HG03060 (cell line): ENCODE measurements around the gene ADGRV1.

Experiments
- ATAC-seq: cut with Tn5 transposase; IDR thresholded peaks from one replicate; pipeline ENCODE4 v1.9.1; 2021; ENCODE audit warnings: low read depth, moderate number of reproducible peaks; ENCODE audit not compliant: unreplicated experiment

Gene ADGRV1

GRCh38 chr5:90855296-90856010 lies 296.9 kb downstream of the ADGRV1 start:
- no peak for ATAC-seq

GRCh38 chr5:90861843-90862586 lies 303.4 kb downstream of the ADGRV1 start:
- no peak for ATAC-seq

GRCh38 chr5:90865180-90865579 lies 306.6 kb downstream of the ADGRV1 start:
- ATAC-seq: no peak

DNA sequence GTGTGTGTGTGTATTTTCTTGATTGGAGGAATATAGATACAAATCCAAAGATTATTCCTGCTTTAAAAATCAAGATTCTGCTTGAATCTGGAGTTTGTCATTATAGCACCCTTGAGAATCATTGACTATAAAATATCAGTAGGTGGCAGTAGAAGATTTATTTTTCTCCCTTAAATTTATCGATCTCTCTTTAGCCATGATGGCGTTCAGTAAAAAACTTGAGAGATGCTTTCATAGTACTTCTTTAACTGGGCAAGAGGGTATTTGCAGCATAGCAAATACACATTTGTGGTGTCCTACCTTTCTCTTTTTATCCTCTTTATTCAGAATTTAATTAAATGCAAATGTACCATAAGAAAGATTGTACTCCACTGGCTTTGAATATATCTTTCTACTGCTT lies 307.7 kb downstream of the ADGRV1 start:
- ATAC-seq: no peak

- no peak for ATAC-seq
Observed at GRCh38 chr5:90866915-90867731, 308.5 kb downstream of the ADGRV1 start.

- ATAC-seq: no peak
Observed at GRCh38 chr5:90868799-90869198, 310.2 kb downstream of the ADGRV1 start.

DNA sequence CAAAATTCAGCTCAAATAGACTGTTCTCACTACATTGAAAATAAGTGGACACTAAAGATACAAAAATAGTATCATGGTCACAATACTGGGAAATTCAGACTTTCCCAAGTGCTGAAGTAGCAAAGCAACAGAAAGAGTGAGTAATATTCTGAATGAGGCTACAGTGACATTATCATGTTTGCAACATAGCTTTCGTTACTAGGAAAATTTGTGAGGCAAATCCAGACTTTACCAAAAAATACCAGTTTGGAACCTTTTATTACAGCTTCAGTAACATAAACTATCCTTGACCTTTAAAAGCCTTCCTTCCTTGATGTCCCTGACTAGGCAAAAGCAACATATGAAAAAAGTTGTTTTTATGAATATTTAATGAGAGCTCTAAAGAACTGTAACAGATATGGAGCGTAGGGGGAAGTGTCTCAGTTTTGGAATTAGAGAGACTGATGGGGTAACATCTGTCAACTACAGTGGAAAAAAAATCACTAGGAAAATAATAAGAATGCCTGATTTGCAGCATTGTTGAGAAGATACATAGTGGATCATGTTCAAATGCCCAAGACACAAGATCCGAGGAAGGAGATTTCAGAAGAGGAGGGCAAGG lies 312.9 kb downstream of the ADGRV1 start:
- no peak for ATAC-seq

DNA sequence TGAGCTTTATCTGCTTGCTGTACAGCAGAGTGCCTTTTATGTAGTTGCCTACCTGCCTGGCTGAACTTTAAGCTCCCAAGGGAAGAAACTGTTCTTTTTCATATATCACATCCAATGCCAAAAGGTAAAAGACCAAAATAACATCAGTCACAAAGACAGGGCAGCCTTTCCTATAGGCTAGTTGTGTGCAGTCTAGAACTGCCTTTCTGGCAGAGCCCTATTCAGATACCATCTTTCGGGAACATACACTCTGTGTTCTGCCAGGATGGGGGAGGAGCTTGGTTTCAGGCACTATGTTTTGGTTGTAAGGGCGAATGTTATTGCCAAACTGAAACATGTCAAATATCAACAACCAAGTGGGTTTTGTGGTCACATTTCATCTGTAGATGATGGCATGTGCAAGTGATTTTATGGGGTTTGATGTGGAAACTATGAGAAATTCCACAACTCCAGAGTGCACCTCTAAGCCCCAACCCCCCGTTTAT lies 314.5 kb downstream of the ADGRV1 start:
- ATAC-seq: no peak

DNA sequence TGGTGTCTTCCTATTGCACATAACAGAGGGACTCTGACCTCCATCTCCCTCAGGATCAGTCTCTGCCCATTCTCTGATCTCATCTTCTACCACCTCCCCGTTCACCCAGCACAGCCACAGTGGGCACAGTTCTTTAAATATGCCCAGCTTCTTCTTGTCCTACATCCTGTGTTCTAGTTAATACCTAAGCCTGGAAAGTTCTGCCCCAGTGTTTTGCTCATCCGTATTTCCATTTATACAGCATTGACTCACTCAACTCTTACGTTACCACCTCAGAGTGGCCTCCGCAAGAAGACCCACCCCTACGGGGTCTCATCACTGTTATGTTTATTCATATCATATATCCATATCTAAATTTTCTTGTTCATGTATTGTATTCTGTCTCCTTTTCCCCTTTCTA lies 315.5 kb downstream of the ADGRV1 start:
- ATAC-seq: no peak

DNA sequence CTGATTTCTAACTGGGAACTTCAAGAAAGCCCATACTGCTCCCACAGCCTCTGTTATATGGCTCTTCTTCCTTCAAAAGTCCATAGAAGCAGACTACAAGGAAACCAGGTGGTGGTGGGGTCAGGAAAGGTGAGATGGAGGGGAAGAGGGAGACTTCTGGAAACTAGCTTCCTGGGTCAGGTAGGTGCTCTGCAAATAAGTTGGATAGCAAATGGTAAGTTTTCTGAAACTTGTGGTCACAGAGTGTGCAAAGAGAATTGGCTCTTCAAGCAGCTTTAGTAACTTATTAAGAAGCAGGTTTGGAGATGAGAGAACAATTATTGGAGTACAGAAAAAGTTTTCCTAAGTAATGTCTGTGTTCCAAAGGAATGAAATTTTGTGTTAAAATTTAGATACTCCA lies 316.9 kb downstream of the ADGRV1 start:
- ATAC-seq: no peak

- no peak for ATAC-seq
Observed at GRCh38 chr5:90876366-90876765, 317.8 kb downstream of the ADGRV1 start.

DNA sequence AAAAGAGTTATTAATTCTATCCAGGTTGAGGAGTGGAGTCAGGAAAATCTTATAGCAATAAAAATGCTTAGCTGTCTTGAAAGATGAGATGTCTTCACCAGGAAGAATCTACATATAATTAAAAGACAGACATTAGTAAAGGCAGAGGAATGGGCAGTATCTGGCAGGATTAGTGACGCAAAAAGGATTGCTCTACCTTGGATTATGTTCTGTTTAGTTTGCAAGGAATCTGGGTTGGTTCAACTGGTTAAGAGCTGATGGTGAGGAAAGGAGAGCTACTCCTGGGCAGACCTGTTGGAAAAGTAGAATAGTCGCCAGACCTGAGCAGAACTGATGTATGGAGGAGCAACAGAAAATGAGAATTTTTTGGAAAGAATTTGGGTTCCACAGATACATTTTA lies 318.5 kb downstream of the ADGRV1 start:
- no peak for ATAC-seq

DNA sequence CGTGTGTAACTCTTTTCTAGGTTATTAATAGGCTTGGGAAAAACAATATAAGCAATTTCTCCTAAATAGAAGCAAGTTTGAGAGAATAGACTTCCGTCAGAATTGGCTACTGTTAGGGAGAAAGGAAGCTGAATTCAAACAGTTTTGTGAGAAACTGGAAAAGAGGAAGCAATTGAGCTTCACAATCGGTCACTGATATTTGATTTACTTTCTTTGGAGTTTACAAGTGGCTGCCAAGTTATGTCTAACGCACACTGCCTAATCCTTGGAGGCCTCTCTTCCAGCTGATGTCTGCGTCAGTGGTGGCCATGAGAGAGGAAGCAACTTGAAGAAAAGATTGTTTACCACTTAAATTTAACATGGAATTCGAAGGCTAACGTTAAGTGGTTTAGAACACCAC lies 319.5 kb downstream of the ADGRV1 start:
- ATAC-seq: no peak

DNA sequence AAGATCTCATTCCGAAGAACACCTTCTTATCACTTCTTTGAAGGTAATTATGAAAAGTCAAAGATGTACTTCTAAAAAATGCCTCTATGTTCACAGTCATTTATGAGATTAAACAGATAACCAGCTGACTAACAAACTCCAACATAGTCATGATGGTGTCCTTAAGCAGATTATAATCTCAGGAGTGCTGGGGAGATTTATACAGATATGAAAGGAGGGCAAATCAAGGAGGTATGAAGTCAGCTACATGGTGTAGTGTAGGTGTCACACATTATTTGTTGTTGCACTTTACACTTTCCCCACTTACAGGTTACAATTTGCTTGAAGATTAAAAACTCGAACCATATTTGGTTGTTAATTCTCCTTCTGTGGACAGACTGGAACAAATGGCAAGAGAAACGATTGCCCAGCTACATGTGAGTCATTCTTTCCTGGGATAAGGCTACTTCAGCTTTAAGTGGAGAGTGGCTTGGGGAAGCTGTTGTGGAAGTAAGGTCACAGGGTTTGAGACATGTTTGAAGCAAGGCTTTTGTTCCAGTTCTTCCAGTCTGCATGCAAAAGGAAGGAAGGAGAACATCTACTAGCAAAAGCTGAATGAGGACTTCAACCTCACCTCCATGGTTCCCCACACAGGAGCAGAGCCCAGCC lies 320.1 kb downstream of the ADGRV1 start:
- no peak for ATAC-seq

DNA sequence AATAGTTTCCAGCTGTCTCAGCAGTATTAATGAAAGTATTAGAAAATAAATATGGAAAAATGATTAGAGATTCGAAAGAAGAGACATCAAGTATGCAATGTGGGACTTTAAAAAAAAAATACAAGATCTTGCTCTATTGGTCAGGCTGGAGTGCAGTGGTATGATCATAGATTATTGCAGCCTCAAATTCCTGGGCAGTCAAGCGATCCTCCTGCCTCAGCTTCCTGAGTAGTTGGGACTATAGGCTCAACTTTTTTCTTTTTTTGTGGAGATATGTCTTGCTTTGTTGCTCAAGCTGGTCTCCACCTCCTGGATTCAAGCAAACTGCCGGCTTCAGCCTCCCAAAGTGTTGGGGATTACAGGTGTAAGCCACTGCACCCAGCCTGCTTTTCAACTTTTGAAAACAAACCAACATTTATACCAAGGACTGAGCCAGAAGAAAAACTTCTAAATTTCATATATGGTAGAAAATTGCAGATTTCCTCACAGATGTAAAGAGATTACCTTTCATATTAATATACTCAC lies 323.1 kb downstream of the ADGRV1 start:
- ATAC-seq: no peak

DNA sequence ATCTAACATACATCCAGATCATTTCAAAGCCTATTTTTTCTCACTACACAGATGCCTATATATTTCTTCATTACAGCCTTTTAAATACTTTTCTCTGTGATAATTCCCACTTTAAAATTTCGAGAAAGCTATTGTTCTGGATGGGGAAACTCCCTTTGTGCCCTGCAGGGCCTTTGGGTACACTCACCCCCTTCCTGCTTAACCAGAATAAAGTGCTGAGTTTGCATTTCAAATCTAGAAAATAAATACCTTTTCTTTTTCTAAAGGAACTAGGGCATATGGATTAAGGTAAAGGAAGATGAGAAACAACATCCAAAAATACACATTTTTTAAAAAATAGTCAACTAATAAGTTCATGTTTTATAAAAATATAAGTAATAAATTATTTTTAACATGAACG lies 323.9 kb downstream of the ADGRV1 start:
- ATAC-seq: no peak

GRCh38 chr5:90885180-90885868 lies 326.7 kb downstream of the ADGRV1 start:
- no peak for ATAC-seq

DNA sequence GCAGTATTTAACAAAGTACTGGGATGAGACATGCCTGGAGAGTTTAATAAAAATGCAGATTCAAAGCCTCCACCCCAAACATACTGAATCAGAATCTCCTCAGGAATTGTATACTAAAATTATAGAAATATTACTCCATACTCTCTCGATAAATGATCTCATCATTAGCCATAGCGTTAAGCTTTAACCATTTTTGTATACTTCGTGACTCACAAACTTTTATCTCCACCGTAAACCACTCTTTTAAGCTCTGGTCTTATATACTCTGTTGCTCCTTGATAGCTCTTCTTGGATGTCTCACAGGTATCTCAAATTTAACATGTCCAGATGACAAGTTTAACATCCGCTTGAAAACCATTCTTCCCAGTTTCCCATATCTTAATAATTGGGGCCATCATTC lies 327.8 kb downstream of the ADGRV1 start:
- ATAC-seq: no peak

DNA sequence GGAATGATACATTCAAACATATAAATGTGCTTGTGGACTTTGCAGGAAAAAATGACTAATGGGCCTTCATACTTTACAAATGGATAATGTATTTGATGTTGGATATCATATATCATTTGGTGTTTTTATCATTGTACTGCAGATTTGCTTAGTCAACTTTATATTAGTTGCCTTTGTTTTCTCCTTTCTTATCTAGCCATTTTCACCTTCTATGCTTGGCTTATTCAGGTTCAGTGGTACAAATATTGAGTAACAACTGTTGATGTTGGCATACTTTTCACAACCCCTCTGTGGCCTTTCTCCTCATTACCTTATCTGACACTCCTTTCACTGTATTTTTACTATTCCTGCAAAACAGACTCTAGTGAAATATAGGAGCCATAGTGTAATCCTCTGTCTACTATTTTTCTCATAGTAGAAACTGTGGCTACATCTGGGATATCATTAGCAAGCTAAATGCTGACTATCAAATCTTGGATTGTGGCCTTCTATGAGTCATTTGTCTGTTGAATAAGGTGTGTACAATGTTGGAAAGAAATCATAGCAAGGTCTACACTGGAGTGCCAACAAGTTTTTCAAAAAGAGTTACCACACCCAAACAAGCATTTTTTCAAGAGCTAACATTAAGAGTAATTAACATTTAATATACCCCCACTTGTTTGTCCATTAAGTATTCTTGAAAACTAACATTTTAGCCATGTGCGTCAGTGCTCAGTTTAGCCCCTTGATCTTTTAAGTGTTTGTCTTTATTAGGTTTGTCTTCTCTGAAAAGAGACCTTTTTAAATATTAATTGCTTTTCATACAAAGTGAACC lies 330.1 kb downstream of the ADGRV1 start:
- no peak for ATAC-seq
